Upper lobe of left lung (tissue), 6 donors: ENCODE results near the gene ADCY7. TPM values are rescaled to one million over a fixed set of nuclear protein-coding genes. Genes with fewer than 3 reads are reported as not detected.

Experiments
- ATAC-seq, 2 donors: fragments of 200-7000 bp; cut with Tn5 transposase; one replicate each; pipeline ENCODE4 v1.9.1; 2022; ENCODE audit warnings: mild to moderate bottlenecking in 2 of 2, moderate library complexity in 2 of 2; ENCODE audit not compliant: low FRiP score in 2 of 2
- DNase-seq, 2 donors: peaks; one replicate each; pipeline ENCODE4 v3.0.0-alpha.2; 2019 to 2020
- H3K27ac ChIP-seq, 4 donors: fragments of 200-600 bp; sonication (generic); one replicate each; pipeline ENCODE4 v1.5.1; 2016 to 2019
- H3K27me3 ChIP-seq, 4 donors: fragments of 200-600 bp; sonication (generic); one replicate each; pipeline ENCODE4 v1.5.1; 2017 to 2019
- H3K36me3 ChIP-seq, 4 donors: fragments of 200-600 bp; sonication (generic); one replicate each; pipeline ENCODE4 v1.5.1; 2016 to 2019
- H3K4me1 ChIP-seq, 4 donors: fragments of 200-600 bp; sonication (generic); one replicate each; pipeline ENCODE4 v1.5.1; 2018 to 2019
- H3K4me3 ChIP-seq, 4 donors: fragments of 200-600 bp; sonication (generic); one replicate each; pipeline ENCODE4 v1.5.1; 2017 to 2019; ENCODE audit warnings: mild to moderate bottlenecking in 2 of 4, moderate library complexity in 1 of 4
- H3K9me3 ChIP-seq, 4 donors: fragments of 200-600 bp; sonication (generic); one replicate each; pipeline ENCODE4 v1.5.1; 2018 to 2019
- EP300 ChIP-seq, 4 donors: sonication (generic); formaldehyde crosslinking; IDR thresholded peaks; one replicate each; pipeline ENCODE4 v1.5.1; 2017; ENCODE audit warnings: antibody characterized with exemption in 4 of 4, control low read depth in 2 of 4
- POLR2A ChIP-seq, 4 donors: fragments of 450-650 bp; IDR thresholded peaks; one replicate each; pipeline ENCODE4 v1.5.1; 2016 to 2017; ENCODE audit warnings: antibody characterized with exemption in 4 of 4, mild to moderate bottlenecking in 2 of 4
- POLR2AphosphoS5 ChIP-seq, 2 donors: sonication (generic); formaldehyde crosslinking; IDR thresholded peaks; one replicate each; pipeline ENCODE4 v1.5.1; 2017; ENCODE audit warnings: antibody characterized with exemption in 2 of 2
- WGBS, 2 donors: methylation state at CpG; one replicate each; pipeline ENCODE4 v1.1.5; 2017 to 2018; 5-methylcytosine and 5-hydroxymethylcytosine counted together
- total RNA-seq, 6 donors: library from RNA; depleted of rRNA in 4 of 6; stranded (reverse); fragments of >200 nt in 4 of 6; gene quantifications; one replicate each; pipeline versions ENCODE4 v1.1.0 to v1.2.1, GENCODE V29; 2016 to 2021
- TF ChIP-seq, protein P1 (sequence below), 6 experiments: fragments of 450-650 bp in 4 of 6; fragments of 200-600 bp in 2 of 6; sonication (generic) in 2 of 6; IDR thresholded peaks; one replicate each; pipeline ENCODE4 v1.5.1; 2016 to 2019; ENCODE audit warnings: antibody characterized with exemption in 6 of 6
- donor health status: DM: no; HTN: no; CAD: no; lungs with moderate emphysema.
- donor health status: DM: no; HTN: yes; CAD: no; lungs with severe emphysema.

ADCY7 gene
- total RNA-seq, 6 donors from 2014 or later: 46.9 to 177 (median 101) TPM

DNA sequence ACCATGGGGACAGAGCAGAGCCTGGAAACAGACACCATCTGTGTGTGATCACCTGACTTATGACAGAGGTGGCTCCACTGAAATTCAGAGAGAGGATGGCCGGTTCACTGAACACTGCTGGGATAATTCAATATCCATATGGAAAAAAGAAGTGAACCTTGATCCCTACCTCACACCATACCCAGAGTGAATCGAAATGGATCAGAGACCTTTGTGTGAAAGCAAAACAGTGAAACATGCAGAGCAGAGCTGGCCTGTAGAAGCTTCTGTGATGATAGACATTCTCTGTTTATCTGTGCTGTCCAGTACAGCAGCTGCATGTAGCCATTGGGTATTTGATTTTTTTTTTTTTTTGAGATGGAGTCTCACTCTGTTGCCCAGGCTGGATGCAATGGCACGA is 20.3 kb downstream of the ADCY7 start:
- H3K4me1 ChIP-seq: peaks cover 30 to 42% (median 39%) of the 10 kb centered on the region in 4 donors
- DNase-seq: no peak
- WGBS, 2 donors: 96 to 97% methylated on average over 3 of the region's 3 CpGs
- H3K27me3 ChIP-seq: no peaks in the 10 kb centered on the region
- no peak for ATAC-seq
- peaks cover 0 to 23% (median 8%) of the 10 kb centered on the region in 4 donors for H3K36me3 ChIP-seq
- H3K9me3 ChIP-seq: no peaks in the 10 kb centered on the region
- H3K27ac ChIP-seq: no peak overlapping the region
- TF ChIP-seq, protein P1, sequence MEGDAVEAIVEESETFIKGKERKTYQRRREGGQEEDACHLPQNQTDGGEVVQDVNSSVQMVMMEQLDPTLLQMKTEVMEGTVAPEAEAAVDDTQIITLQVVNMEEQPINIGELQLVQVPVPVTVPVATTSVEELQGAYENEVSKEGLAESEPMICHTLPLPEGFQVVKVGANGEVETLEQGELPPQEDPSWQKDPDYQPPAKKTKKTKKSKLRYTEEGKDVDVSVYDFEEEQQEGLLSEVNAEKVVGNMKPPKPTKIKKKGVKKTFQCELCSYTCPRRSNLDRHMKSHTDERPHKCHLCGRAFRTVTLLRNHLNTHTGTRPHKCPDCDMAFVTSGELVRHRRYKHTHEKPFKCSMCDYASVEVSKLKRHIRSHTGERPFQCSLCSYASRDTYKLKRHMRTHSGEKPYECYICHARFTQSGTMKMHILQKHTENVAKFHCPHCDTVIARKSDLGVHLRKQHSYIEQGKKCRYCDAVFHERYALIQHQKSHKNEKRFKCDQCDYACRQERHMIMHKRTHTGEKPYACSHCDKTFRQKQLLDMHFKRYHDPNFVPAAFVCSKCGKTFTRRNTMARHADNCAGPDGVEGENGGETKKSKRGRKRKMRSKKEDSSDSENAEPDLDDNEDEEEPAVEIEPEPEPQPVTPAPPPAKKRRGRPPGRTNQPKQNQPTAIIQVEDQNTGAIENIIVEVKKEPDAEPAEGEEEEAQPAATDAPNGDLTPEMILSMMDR (IDR thresholded peaks at IDR 0.05): no peak
- TF ChIP-seq EP300 (IDR thresholded peaks at IDR 0.05) (no peak), POLR2AphosphoS5 (IDR thresholded peaks at IDR 0.05) (no peak), POLR2A (IDR thresholded peaks at IDR 0.05) (no peak)
- H3K4me3 ChIP-seq: no peak overlapping the region

DNA sequence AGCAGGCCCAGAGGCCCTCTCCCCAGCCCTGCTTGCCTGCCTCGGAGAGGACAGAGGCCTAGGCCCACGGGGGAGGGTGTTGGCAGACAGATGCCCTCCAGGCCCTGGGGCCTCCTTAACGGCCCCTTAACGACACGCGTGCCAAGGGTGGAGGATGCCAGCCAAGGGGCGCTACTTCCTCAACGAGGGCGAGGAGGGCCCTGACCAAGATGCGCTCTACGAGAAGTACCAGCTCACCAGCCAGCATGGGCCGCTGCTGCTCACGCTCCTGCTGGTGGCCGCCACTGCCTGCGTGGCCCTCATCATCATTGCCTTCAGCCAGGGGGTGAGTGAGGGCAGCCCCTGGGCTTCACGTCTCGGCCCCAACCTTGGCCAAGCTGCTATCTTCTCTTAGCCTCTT is 21.7 kb downstream of the ADCY7 start:
- Histone ChIP-seq H3K27me3 (no peaks in the 10 kb centered on the region), H3K4me1 (peaks cover 19 to 29% (median 25%) of the 10 kb centered on the region in 4 donors), H3K36me3 (peaks cover 0 to 36% (median 17%) of the 10 kb centered on the region in 4 donors), H3K4me3 (no peak overlapping the region), H3K9me3 (no peaks in the 10 kb centered on the region), H3K27ac (no peak overlapping the region)
- TF ChIP-seq, protein P1 (IDR thresholded peaks at IDR 0.05): no peak
- TF ChIP-seq EP300 (IDR thresholded peaks at IDR 0.05) (no peak), POLR2A (IDR thresholded peaks at IDR 0.05) (no peak), POLR2AphosphoS5 (IDR thresholded peaks at IDR 0.05) (no peak)
- DNase-seq: peak in 1 of 2 donors; percentile 63
- 88 to 90% methylated on average over 17 of the region's 17 CpGs for WGBS, 2 donors
- ATAC-seq: no peak

DNA sequence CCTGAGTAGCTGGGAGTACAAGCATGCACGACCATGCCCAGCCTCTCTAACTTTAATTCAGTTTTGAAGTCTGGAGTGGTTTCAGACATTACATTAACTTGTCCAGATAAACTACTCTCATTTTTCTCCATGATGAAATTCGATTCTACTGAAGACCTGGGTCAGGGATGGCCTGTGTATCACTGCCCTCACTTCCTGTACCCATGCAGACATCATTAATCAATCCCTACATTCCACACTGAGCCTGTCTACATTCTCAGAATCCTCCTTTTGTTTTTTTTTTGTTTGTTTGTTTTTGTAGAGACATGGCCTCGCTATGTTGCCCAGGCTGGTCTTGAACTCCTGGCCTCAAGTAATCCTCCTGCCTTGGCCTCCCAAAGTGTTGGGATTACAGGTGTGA is 22.6 kb downstream of the ADCY7 start:
- WGBS, 2 donors: 85 to 86% methylated on average over 3 of the region's 3 CpGs
- Histone ChIP-seq H3K27ac (no peak overlapping the region), H3K4me3 (no peak overlapping the region), H3K36me3 (peaks cover 0 to 45% (median 25%) of the 10 kb centered on the region in 4 donors), H3K9me3 (no peaks in the 10 kb centered on the region), H3K4me1 (peaks cover 11 to 20% (median 16%) of the 10 kb centered on the region in 4 donors), H3K27me3 (no peaks in the 10 kb centered on the region)
- no peak for ATAC-seq
- DNase-seq: no peak
- TF ChIP-seq POLR2A (IDR thresholded peaks at IDR 0.05) (no peak), EP300 (IDR thresholded peaks at IDR 0.05) (no peak), POLR2AphosphoS5 (IDR thresholded peaks at IDR 0.05) (no peak)
- TF ChIP-seq, protein P1 (IDR thresholded peaks at IDR 0.05): no peak

DNA sequence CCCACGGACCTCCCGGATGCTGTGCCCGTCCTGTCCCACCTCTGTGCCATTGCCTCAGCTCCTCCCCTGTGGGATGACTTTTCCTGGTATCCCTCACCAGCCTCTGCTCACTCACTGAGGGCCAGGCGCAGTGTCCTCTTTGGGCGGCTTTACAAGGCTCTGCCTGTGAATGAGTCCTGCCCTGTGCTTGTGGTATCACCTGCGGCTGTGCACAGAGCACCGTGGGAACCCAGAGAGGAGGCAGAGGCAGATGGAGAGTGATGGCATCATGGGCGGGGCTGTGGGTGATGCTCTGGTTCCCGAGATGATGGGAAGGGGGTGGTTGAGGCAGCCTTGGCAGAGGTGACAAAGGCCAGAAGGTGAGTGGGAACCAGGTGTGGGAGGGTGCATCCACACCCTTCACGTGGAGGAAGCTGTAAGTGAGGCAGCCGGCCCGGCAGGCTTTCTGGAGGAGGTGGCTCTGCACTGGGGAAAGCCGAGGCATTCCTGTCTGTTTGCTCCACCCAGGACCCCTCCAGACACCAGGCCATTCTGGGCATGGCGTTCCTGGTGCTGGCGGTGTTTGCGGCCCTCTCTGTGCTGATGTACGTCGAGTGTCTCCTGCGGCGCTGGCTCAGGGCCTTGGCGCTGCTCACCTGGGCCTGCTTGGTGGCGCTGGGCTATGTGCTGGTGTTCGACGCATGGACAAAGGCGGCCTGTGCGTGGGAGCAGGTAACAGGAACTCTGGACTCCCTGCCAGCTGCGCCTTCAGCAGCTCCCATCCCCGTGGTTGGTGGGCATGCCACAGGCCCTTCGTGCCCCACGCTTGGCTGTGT is 23.8 kb downstream of the ADCY7 start:
- TF ChIP-seq, protein P1 (IDR thresholded peaks at IDR 0.05): no peak
- TF ChIP-seq POLR2AphosphoS5 (IDR thresholded peaks at IDR 0.05) (no peak), EP300 (IDR thresholded peaks at IDR 0.05) (no peak), POLR2A (IDR thresholded peaks at IDR 0.05) (no peak)
- H3K9me3 ChIP-seq: no peaks in the 10 kb centered on the region
- no peak overlapping the region for H3K4me3 ChIP-seq
- peaks cover 0 to 7% (median 4%) of the 10 kb centered on the region in 4 donors for H3K4me1 ChIP-seq
- DNase-seq (no peak), ATAC-seq (no peak)
- peaks cover 0 to 56% (median 31%) of the 10 kb centered on the region in 4 donors for H3K36me3 ChIP-seq
- 82 to 93% methylated on average over 15 to 30 of the region's 30 CpGs for WGBS, 2 donors
- H3K27me3 ChIP-seq: no peaks in the 10 kb centered on the region
- H3K27ac ChIP-seq: no peak overlapping the region
